Left ventricle myocardium inferior (tissue), 1 donor: ENCODE data around the gene NTSR1. TPM values are rescaled to one million over a fixed set of nuclear protein-coding genes. Genes with fewer than 3 reads are reported as not detected.

Experiments
- DNase-seq: peaks from one replicate; pipeline ENCODE4 v3.0.0-alpha.2; 2020
- H3K27ac ChIP-seq: fragments of 200-600 bp; replicated peaks from 2 replicates; pipeline ENCODE4 v1.8.0; 2021
- H3K27me3 ChIP-seq: fragments of 200-600 bp; 2 replicates; pipeline ENCODE4 v1.8.0; 2021; ENCODE audit warnings: low read depth
- H3K36me3 ChIP-seq: fragments of 200-600 bp; 2 replicates; pipeline ENCODE4 v1.8.0; 2021
- H3K4me1 ChIP-seq: fragments of 200-600 bp; 2 replicates; pipeline ENCODE4 v1.8.0; 2021
- H3K4me3 ChIP-seq: fragments of 200-600 bp; 2 replicates; pipeline ENCODE4 v1.8.0; 2021; ENCODE audit warnings: mild to moderate bottlenecking, moderate library complexity
- H3K9me3 ChIP-seq: fragments of 200-600 bp; replicated peaks from 2 replicates; pipeline ENCODE4 v1.8.0; 2021
- CTCF ChIP-seq: fragments of 200-600 bp; IDR thresholded peaks from 2 replicates; pipeline ENCODE4 v1.8.0; 2021; ENCODE audit warnings: antibody characterized with exemption, mild to moderate bottlenecking, borderline replicate concordance
- intact Hi-C: fragments of 100-400 bp; cut with micrococcal nuclease; formaldehyde crosslinking; loops from one replicate; pipeline ENCODE4 v1.11.0; 2022
- total RNA-seq: library from RNA; stranded (reverse); fragmentation: NEBNext Ultra II Directional; extraction: Animal tissue kit (Norgen Biotek cat#: 25700); gene quantifications from one replicate; pipeline ENCODE4 v1.2.1, GENCODE V29; 2021
- donor health status: DM: no; HTN: yes; CAD: no; lungs with severe emphysema.

NTSR1 gene
- total RNA-seq, 1 donor from 2014 or later, result not detected

- DNase-seq, result no peak
- Histone ChIP-seq H3K36me3 (no peaks in the 10 kb centered on the region), H3K4me3 (no peak overlapping the region), H3K4me1 (peaks cover 12% of the 10 kb centered on the region), H3K27me3 (peaks cover 12% of the 10 kb centered on the region), H3K9me3 (no peaks in the 10 kb centered on the region), H3K27ac (no peak overlapping the region)
- intact Hi-C loops, result no loop called here
- no peak for TF ChIP-seq CTCF
Observed at GRCh38 chr20:62702013-62702300, 6.7 kb upstream of the NTSR1 start.

DNA sequence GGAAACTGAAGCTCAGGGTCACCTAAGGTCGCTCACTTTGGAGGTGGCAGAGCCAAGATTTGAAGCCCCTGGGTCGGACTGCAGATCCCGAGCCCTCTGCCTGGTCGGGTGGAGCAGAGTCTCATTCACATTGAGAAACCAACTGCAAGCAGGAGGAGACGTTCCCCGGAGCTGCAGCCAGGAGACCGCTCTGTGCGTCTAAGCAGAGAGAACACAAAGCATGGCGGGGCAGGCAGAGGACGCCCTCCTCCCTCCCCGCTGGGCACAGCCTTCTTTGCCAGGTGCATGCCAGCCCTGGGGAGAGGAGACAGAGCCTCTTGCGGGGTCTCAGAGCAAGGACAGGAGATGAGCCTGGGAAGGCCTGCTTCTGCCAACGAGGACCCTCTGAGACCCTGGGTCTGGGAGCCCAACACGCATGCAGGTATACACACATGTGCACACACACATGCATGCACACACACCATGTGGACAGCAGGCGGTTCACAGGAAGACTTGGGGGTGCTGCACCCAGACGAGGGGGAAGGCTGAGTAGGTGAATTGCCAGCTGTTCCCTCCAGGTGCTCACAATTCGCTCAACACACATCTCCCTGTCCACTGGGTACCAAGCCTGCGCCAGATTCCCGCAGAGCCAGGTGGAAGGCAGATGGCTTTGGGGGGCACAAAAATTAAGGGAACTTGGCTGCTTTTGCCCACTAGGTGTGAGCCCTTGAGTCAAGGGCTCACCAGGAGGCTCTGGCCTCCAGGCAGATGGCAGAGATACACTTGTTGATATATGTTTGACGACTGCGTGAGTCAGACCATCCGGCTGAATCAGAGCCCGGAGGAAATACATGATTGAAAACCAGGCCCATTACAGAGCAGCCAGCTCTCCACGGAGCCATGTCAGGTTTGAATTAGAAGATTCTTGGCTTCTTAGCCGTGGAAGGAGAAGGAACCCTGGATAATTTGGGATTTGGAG, 5.5 kb upstream of the NTSR1 start:
- DNase-seq, result no peak
- intact Hi-C loops, result no loop called here
- no peak overlapping the region for H3K4me3 ChIP-seq
- H3K4me1 ChIP-seq, result peaks cover 12% of the 10 kb centered on the region
- H3K9me3 ChIP-seq, result no peaks in the 10 kb centered on the region
- H3K36me3 ChIP-seq, result no peaks in the 10 kb centered on the region
- peaks cover 24% of the 10 kb centered on the region for H3K27me3 ChIP-seq
- no peak for TF ChIP-seq CTCF
- peak overlapping the region; percentile 60 for H3K27ac ChIP-seq

DNA sequence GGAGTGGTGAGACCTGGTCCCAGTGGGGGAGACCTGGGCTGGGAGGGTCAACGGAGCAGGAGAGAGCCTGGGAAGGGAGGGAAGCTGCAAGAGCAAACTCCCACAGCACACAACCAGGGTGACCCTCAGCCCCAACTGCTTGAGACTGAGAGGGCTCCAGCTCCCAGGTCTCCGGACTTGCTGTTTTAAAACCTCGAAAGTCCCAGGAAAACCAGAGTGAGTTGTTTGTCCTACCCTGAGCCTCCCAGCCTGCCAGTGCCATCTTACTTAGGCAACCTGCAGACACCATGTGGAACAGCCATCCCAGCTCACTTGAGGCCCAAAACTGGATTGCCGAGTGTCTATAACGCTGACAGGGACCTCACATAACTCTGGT, 4.8 kb upstream of the NTSR1 start:
- Histone ChIP-seq H3K36me3 (no peaks in the 10 kb centered on the region), H3K4me1 (peaks cover 15% of the 10 kb centered on the region), H3K27ac (peak overlapping the region; percentile 60), H3K27me3 (peaks cover 31% of the 10 kb centered on the region), H3K9me3 (no peaks in the 10 kb centered on the region), H3K4me3 (no peak overlapping the region)
- intact Hi-C loops, result no loop called here
- TF ChIP-seq CTCF, result no peak
- DNase-seq, result no peak

DNA sequence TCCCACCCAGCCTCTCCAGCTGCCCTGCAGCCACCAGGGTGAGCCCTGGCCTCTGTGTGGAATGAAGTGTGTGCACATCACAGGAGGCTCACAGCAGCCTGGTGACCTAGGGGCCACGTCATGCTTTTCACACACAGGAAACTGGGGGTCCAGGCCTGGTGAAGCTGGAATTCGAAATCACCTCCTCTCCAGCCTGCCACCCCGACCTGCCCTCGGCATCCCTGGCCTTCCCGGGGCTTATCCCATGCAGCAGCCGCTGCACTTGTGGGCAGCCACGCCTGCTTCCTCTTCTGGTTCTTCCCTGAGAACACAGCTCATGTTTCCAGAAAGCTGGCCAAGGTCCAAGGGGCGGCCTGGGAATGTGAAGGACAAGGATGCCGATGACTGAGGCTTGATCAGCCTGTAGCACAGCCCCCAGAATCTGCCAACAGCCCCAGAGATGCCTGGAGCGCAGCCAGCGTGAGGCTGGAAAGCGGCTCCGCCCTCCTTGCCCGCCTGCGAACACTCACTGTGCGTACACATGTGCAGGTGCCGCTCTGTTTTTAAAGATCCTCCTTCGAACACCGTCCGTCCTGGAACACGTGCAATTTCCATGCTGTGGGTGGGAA, 4.2 kb upstream of the NTSR1 start:
- intact Hi-C loops, result no loop called here
- H3K4me3 ChIP-seq, result no peak overlapping the region
- peaks cover 18% of the 10 kb centered on the region for H3K4me1 ChIP-seq
- no peaks in the 10 kb centered on the region for H3K9me3 ChIP-seq
- peaks cover 37% of the 10 kb centered on the region for H3K27me3 ChIP-seq
- peak overlapping the region; percentile 60 for H3K27ac ChIP-seq
- no peak for TF ChIP-seq CTCF
- DNase-seq, result peak; percentile 87
- no peaks in the 10 kb centered on the region for H3K36me3 ChIP-seq

DNA sequence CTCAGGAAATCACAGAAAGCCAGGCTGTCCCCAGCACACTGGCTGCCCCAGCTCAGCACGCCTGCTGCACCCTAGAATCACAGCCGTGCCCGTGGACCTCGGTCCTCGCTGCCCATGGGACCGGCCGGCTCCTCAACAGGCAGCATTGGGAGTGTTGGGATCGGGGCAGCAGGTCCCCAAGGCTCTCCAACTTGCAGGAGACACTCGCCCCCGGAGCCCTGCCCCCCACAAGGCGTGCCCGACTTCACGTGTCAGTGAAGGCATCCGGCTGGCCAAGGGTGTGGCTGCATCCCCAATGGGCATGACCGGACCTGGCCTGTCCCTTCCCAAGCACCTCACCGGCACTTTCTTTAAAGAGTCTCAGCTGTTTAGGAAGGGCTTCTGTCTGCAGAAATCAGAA, 3.0 kb upstream of the NTSR1 start:
- H3K27me3 ChIP-seq, result peaks cover 49% of the 10 kb centered on the region
- no peak for DNase-seq
- no peaks in the 10 kb centered on the region for H3K36me3 ChIP-seq
- H3K4me1 ChIP-seq, result peaks cover 18% of the 10 kb centered on the region
- H3K9me3 ChIP-seq, result no peaks in the 10 kb centered on the region
- H3K4me3 ChIP-seq, result no peak overlapping the region
- no peak for TF ChIP-seq CTCF
- intact Hi-C loops, result no loop called here
- H3K27ac ChIP-seq, result no peak overlapping the region
